Panc1 (cell line): Measurements from ENCODE around the gene CDK5RAP3. TPM values are rescaled to one million over a fixed set of nuclear protein-coding genes. Genes with fewer than 3 reads are reported as not detected.

Source experiments
- ATAC-seq: fragments of 200-7000 bp; cut with Tn5 transposase; 2 replicates; pipeline ENCODE4 v1.9.1; 2020; ENCODE audit warnings: mild to moderate bottlenecking, moderate library complexity
- BruUV-seq: library from RNA; stranded (reverse); fragments of 400-500 nt; replicated peaks from 2 replicates; lab custom pipeline; 2021; lab: Mats Ljungman, UMichigan
- CTCF ChIA-PET: fragments of 300-600 bp; sonication (Branson Sonifier 250); formaldehyde crosslinking; loops from one replicate; lab custom pipeline; 2022; ENCODE audit warnings: antibody characterized with exemption; lab: Charles Lee
- POLR2A ChIA-PET: fragments of 300-600 bp; sonication (Branson Sonifier 250); formaldehyde crosslinking; loops from one replicate; lab custom pipeline; 2022; ENCODE audit warnings: antibody characterized with exemption; lab: Charles Lee
- DNase-seq: peaks from one replicate; pipeline ENCODE4 v3.0.0-alpha.2; 2010; ENCODE audit warnings: low read depth, low spot score
- H3K27ac ChIP-seq: 2 replicates; pipeline ENCODE4 v1.5.1; 2011; ENCODE audit warnings: mild to moderate bottlenecking, low read length, inconsistent platforms
- H3K27me3 ChIP-seq: fragments of 200-500 bp; sonication (Bioruptor generic); 2 replicates; pipeline ENCODE4 v1.6.0; 2014; ENCODE audit warnings: low read length, inconsistent platforms; ENCODE audit not compliant: control insufficient read depth, insufficient read depth
- H3K36me3 ChIP-seq: fragments of 200-500 bp; sonication (Bioruptor generic); 2 replicates; pipeline ENCODE4 v1.5.1; 2014; ENCODE audit warnings: inconsistent platforms, mild to moderate bottlenecking, low read length, moderate library complexity; ENCODE audit not compliant: control insufficient read depth, insufficient read depth
- H3K4me1 ChIP-seq: 2 replicates; pipeline ENCODE4 v1.5.1; 2011; ENCODE audit warnings: inconsistent platforms, mild to moderate bottlenecking, low read length, moderate library complexity; ENCODE audit not compliant: control insufficient read depth, insufficient read depth
- H3K4me3 ChIP-seq, 2 experiments: 2 replicates each; pipeline ENCODE4 v1.5.1; 2011 to 2012; ENCODE audit warnings: low read depth in 2 of 2, low read length in 2 of 2, mild to moderate bottlenecking in 2 of 2, inconsistent platforms in 1 of 2, moderate library complexity in 1 of 2
- H3K9me3 ChIP-seq: fragments of 200-500 bp; sonication (Bioruptor generic); 2 replicates; pipeline ENCODE4 v1.5.1; 2014; ENCODE audit warnings: low read depth, mild to moderate bottlenecking, inconsistent platforms, low read length, moderate library complexity; ENCODE audit not compliant: control insufficient read depth, insufficient read depth
- POLR2AphosphoS5 ChIP-seq: IDR thresholded peaks from 2 replicates; pipeline ENCODE4 v1.6.1; 2012; ENCODE audit warnings: mild to moderate bottlenecking, low read depth, low read length, moderate library complexity
- SIN3A ChIP-seq: IDR thresholded peaks from 2 replicates; pipeline ENCODE4 v1.6.1; 2012; ENCODE audit warnings: low read depth, mild to moderate bottlenecking, low read length, moderate library complexity, borderline replicate concordance; ENCODE audit not compliant: insufficient read depth
- TCF7L2 ChIP-seq: IDR thresholded peaks from 2 replicates; pipeline ENCODE4 v1.6.1; 2011; ENCODE audit warnings: mild to moderate bottlenecking, low read depth, low read length, inconsistent platforms
- in situ Hi-C: cut with HindIII; loops from 2 replicates; pipeline ENCODE4 v1.10.0; 2016; ENCODE audit warnings: low sequenced_read_pairs, low pct_unique_long_range_greater_than_20kb
- intact Hi-C: fragments of 100-400 bp; cut with micrococcal nuclease; formaldehyde crosslinking; loops from one replicate; pipeline ENCODE4 v1.10.0; 2022; ENCODE audit not compliant: unreplicated experiment
- total RNA-seq: library from RNA; stranded (reverse); gene quantifications from one replicate; pipeline ENCODE4 v1.2.1, GENCODE V29; 2021; ENCODE audit not compliant: unreplicated experiment
- TF ChIP-seq, protein P1 (sequence below), 2 experiments: IDR thresholded peaks; 2 replicates each; pipeline ENCODE4 v1.6.1; 2011 to 2012; ENCODE audit warnings: low read depth in 2 of 2, control low read depth in 1 of 2, low read length in 1 of 2, mild to moderate bottlenecking in 1 of 2, moderate library complexity in 1 of 2; ENCODE audit not compliant: insufficient read depth in 1 of 2
- TF ChIP-seq, protein P2 (sequence below): fragments of 450-650 bp; IDR thresholded peaks from 2 replicates; pipeline ENCODE4 v1.5.1; 2017; ENCODE audit warnings: mild to moderate bottlenecking

The CDK5RAP3 gene
- total RNA-seq, 1 experiment from 2014 or later: 193 TPM

DNA sequence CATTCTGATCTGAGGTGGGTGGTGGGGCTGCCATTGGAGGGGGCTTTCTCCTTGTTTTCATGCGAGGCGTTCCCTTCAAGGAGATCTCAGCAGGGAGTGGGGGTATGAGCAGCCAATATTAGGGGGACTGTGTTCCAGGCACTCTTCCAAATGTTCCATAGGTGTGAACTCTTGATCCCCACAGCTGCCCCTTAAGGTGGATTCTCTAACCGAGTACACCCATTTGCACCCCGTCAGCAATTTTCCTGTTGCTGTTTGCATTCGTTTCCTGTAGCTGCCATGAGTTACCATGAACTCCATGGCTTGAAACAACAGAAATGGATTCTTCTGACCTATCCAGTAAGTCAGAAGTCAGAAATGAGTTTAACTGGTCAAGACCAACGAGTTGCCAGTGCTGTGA is 9.5 kb upstream of the CDK5RAP3 start:
- CTCF ChIA-PET: interaction anchor here (0.7 kb wide), 1 partner anchor 19 kb away, joined by 4 read pairs; the partner anchor contains the start of gene PNPO
- BruUV-seq: no TSS peak

DNA sequence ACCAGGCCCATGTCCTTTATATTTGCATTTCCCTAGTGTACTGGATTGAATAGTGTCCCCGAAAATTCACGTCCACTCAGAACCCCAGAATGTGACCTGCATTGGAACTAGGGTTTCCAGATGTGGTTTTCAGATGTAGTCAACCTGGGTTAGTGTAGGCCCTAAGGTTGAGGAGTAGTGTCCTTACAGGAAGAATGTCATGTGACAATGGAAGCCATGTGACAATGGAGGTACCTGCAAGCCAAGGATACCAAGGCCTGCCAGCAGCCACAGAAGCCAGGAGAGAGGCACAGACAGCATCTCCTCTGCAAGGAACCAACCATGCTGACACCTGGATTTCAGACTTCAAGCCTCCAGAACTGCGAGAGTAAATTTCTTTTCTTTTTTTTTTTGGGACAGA is 8.0 kb upstream of the CDK5RAP3 start:
- TF ChIP-seq SIN3A (no peak), TCF7L2 (no peak), POLR2AphosphoS5 (no peak)
- TF ChIP-seq, protein P1, sequence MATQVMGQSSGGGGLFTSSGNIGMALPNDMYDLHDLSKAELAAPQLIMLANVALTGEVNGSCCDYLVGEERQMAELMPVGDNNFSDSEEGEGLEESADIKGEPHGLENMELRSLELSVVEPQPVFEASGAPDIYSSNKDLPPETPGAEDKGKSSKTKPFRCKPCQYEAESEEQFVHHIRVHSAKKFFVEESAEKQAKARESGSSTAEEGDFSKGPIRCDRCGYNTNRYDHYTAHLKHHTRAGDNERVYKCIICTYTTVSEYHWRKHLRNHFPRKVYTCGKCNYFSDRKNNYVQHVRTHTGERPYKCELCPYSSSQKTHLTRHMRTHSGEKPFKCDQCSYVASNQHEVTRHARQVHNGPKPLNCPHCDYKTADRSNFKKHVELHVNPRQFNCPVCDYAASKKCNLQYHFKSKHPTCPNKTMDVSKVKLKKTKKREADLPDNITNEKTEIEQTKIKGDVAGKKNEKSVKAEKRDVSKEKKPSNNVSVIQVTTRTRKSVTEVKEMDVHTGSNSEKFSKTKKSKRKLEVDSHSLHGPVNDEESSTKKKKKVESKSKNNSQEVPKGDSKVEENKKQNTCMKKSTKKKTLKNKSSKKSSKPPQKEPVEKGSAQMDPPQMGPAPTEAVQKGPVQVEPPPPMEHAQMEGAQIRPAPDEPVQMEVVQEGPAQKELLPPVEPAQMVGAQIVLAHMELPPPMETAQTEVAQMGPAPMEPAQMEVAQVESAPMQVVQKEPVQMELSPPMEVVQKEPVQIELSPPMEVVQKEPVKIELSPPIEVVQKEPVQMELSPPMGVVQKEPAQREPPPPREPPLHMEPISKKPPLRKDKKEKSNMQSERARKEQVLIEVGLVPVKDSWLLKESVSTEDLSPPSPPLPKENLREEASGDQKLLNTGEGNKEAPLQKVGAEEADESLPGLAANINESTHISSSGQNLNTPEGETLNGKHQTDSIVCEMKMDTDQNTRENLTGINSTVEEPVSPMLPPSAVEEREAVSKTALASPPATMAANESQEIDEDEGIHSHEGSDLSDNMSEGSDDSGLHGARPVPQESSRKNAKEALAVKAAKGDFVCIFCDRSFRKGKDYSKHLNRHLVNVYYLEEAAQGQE (IDR thresholded peaks at IDR 0.05; ENCODE audit: insufficient read depth in 1 of 2, low read depth in 2 of 2, low read length in 1 of 2): no peak
- TF ChIP-seq, protein P2, sequence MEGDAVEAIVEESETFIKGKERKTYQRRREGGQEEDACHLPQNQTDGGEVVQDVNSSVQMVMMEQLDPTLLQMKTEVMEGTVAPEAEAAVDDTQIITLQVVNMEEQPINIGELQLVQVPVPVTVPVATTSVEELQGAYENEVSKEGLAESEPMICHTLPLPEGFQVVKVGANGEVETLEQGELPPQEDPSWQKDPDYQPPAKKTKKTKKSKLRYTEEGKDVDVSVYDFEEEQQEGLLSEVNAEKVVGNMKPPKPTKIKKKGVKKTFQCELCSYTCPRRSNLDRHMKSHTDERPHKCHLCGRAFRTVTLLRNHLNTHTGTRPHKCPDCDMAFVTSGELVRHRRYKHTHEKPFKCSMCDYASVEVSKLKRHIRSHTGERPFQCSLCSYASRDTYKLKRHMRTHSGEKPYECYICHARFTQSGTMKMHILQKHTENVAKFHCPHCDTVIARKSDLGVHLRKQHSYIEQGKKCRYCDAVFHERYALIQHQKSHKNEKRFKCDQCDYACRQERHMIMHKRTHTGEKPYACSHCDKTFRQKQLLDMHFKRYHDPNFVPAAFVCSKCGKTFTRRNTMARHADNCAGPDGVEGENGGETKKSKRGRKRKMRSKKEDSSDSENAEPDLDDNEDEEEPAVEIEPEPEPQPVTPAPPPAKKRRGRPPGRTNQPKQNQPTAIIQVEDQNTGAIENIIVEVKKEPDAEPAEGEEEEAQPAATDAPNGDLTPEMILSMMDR: no peak
- H3K36me3 ChIP-seq: no peaks in the 10 kb centered on the region
- ChIA-PET POLR2A (no interaction called here), CTCF (no interaction called here)
- no TSS peak for BruUV-seq
- no peaks in the 10 kb centered on the region for H3K9me3 ChIP-seq
- H3K27me3 ChIP-seq: no peaks in the 10 kb centered on the region
- ATAC-seq (no peak), DNase-seq (no peak)
- intact Hi-C loops (no loop called here), in situ Hi-C loops (no loop called here)
- no peak overlapping the region for H3K4me3 ChIP-seq
- H3K27ac ChIP-seq: no peak overlapping the region
- H3K4me1 ChIP-seq: peaks cover 7% of the 10 kb centered on the region

More for the DNA sequence above, 9.5 kb upstream of the CDK5RAP3 start:
- intact Hi-C loops: no loop called here
- no peak for ATAC-seq
- Histone ChIP-seq H3K27ac (no peak overlapping the region), H3K4me3 (no peak overlapping the region), H3K9me3 (no peaks in the 10 kb centered on the region), H3K4me1 (peaks cover 11% of the 10 kb centered on the region), H3K27me3 (no peaks in the 10 kb centered on the region), H3K36me3 (no peaks in the 10 kb centered on the region)
- in situ Hi-C loops: no loop called here
- POLR2A ChIA-PET: interaction anchor here (1.1 kb wide), 1 partner anchor 10 kb away, joined by 8 read pairs; no protein-coding TSS in a partner anchor
- DNase-seq: no peak
- TF ChIP-seq TCF7L2: no peak
- TF ChIP-seq, protein P1 (IDR thresholded peaks at IDR 0.05; ENCODE audit: insufficient read depth in 1 of 2, low read depth in 2 of 2, low read length in 1 of 2): no peak
- no peak for TF ChIP-seq SIN3A
